Ramos (cell line): Measurements from ENCODE around the gene UBE2O.

Experiments used
- in situ Hi-C: fragments of 300-500 bp; cut with MboI; formaldehyde crosslinking; loops from one replicate; pipeline ENCODE4 v1.14.3; 2022; ENCODE audit warnings: low sequenced_read_pairs; ENCODE audit not compliant: unreplicated experiment

The UBE2O gene

GRCh38 chr17:76421044-76421407, 31.9 kb downstream of the UBE2O start:
- in situ Hi-C loops, result no loop called here

GRCh38 chr17:76420356-76421043, 32.5 kb downstream of the UBE2O start:
- in situ Hi-C loops, result no loop called here

- in situ Hi-C loops, result no loop called here
Measured at GRCh38 chr17:76419576-76420260, 33.2 kb downstream of the UBE2O start.

- in situ Hi-C loops, result no loop called here
Measured at GRCh38 chr17:76417499-76418143, 35.3 kb downstream of the UBE2O start.

- in situ Hi-C loops, result no loop called here
Measured at GRCh38 chr17:76416899-76417298, 36.1 kb downstream of the UBE2O start.

GRCh38 chr17:76416457-76416856, 36.5 kb downstream of the UBE2O start:
- in situ Hi-C loops, result no loop called here

GRCh38 chr17:76415786-76416185, 37.2 kb downstream of the UBE2O start:
- in situ Hi-C loops, result no loop called here

GRCh38 chr17:76414334-76415295, 38.3 kb downstream of the UBE2O start:
- in situ Hi-C loops, result no loop called here

- in situ Hi-C loops, result no loop called here
Measured at GRCh38 chr17:76411247-76411646, 41.7 kb downstream of the UBE2O start.

- in situ Hi-C loops, result no loop called here
Measured at GRCh38 chr17:76410328-76410965, 42.5 kb downstream of the UBE2O start.

GRCh38 chr17:76408037-76408849, 44.7 kb downstream of the UBE2O start:
- in situ Hi-C loops, result no loop called here

GRCh38 chr17:76407509-76407908, 45.4 kb downstream of the UBE2O start:
- in situ Hi-C loops, result no loop called here

- in situ Hi-C loops, result no loop called here
Measured at GRCh38 chr17:76405967-76406647, 46.8 kb downstream of the UBE2O start.

GRCh38 chr17:76405607-76405966, 47.4 kb downstream of the UBE2O start:
- in situ Hi-C loops, result no loop called here

GRCh38 chr17:76404976-76405563, 47.9 kb downstream of the UBE2O start:
- in situ Hi-C loops, result no loop called here

GRCh38 chr17:76404256-76404655, 48.7 kb downstream of the UBE2O start:
- in situ Hi-C loops, result no loop called here

- in situ Hi-C loops, result no loop called here
Measured at GRCh38 chr17:76402711-76403110, 50.2 kb downstream of the UBE2O start.
